CD4-positive, alpha-beta T cell treated with Interleukin-17A for 4 hours (primary cell): ENCODE results near the gene LRRN4CL.
"Not testable (repeated sequence)": the region's sequence is repeated elsewhere in the genome, so short reads cannot be mapped to it uniquely, and the experiment has no call there.

Experiments
- DNase-seq: peaks from one replicate; pipeline ENCODE4 v3.0.0-alpha.2; 2020; ENCODE audit warnings: mixed read lengths

The LRRN4CL gene

GRCh38 chr11:62709247-62710000, 20.1 kb upstream of the LRRN4CL start:
- peak; percentile 97 for DNase-seq

- DNase-seq = peak; percentile 72
These were observed 19.5 kb upstream of the LRRN4CL start for GRCh38 chr11:62708793-62709192.

GRCh38 chr11:62708392-62708791, 19.1 kb upstream of the LRRN4CL start:
- no peak for DNase-seq

GRCh38 chr11:62707277-62707861, 18.0 kb upstream of the LRRN4CL start, which contains the start of the genes BSCL2 and GNG3:
Gene BSCL2 (minus strand): TSS chr11:62707424. CDS start chr11:62707195, 229 bp downstream.
Gene GNG3 (plus strand): TSS chr11:62707676. CDS start chr11:62708296, 620 bp downstream.
- no peak for DNase-seq

DNA sequence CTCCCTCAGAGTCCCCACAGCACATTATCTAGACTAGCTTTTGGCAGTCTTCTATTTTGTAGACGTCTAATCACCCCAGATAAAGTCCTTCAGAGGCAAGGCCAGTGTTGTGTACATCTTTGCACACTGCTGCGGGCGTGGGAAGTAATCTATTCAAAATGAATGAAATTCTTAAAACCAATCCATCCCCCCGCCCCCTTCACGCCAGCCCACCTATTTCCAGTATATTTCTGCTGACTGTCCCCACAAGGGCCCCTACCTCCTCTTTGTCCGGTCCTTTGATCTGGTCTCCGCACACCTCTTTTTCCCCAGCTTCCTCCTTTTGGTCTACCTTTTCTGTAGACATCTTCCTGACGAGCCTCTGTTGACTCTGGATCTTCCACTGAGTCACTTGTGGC, 17.5 kb upstream of the LRRN4CL start:
- DNase-seq = no peak

- DNase-seq = peak; percentile 96
These were observed 16.8 kb upstream of the LRRN4CL start for GRCh38 chr11:62705880-62706849.

DNA sequence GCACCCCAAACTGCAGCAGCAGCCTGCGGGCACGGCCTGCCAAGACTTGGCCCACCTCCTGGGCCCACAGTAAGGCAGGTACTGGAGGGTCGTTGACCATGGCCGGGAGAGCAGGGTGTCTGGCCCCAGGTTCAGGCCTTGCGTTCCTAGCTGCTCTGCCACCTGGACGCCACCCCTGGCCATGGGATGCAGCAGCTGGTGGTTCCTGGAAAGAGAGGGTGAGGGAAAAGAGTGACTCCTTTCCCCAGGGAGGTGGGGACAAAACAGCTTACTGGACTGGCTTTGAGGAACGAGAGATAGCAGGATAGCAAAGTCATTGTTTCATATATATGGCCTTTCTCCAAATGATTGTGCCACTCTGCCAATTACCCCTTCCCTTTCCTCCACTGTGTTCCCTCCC, 16.1 kb upstream of the LRRN4CL start:
- no peak for DNase-seq

- DNase-seq = not testable (repeated sequence)
These were observed 14.6 kb upstream of the LRRN4CL start for GRCh38 chr11:62703921-62704320.

- DNase-seq = no peak
These were observed 12.9 kb upstream of the LRRN4CL start for GRCh38 chr11:62702246-62702645.

DNA sequence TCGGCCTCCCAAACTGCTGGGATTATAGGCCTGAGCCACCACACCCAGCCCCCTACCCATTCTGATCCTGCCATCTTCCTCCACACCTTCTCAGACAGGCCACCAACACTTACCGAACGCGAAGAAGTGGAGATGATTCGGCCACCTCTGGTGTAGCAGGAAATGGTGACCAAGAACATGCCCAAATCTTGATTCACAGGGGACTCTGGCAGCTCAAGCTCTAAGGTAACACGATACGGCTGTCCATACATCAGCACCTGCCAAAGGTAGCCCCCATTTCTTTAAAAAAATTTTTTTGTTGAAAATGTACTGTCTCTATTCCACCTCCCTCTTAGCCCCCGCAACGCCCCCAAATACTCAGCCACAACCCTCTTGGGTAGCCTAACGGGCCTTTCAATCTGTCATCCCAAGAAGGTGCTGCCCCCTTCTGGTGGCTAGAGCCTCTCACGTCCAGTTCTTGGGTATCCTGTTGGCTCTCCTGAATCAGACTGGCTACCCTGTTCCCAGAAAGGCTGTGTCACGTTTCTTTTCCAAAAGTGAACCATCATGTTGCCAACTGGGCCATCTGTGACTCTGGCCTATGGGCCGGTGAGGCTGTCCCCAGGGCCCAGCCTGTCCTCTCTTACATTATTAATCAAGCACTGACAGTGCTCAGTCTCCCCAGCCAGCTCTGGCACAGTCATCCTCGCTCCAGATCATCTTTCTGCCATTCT, 5.3 kb upstream of the LRRN4CL start:
- DNase-seq = peak; percentile 89

DNA sequence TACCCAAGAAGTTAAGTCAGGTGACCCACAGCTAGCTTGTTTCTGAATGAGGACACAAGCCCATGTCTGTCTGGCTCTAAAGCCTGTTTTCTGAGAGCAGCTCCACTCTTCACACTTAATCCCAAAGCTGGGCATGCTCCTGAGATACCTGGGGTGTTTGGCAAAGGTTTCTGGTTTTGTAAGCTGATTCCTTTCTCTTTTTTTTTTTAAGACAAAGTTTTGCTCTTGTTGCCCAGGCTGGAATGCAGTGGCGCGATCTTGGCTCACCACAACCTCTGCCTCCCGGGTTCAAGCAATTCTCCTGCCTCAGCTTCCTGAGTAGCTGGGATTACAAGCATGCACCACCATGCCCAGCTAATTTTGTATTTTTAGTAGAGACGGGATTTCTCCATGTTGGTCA, 4.3 kb upstream of the LRRN4CL start:
- DNase-seq = not testable (repeated sequence)

DNA sequence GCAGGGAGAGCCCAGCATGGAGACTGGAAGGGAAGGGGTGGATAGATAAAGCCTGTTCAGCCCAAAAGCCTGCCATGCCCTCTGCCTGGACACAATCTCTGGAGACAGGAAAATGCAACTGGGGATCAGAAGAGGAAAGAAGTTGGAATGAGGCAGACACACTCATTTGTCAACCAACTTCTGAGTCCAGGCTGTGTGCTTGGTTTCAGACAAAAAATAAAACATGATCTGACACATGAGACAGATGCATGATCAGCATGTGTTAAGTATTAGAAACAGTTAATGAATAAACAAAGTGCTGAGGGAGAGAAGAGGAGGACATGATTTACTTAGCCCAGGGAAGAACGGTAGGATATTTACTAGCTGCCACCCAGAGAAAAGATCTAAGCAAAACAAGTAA, 839 bp downstream of the LRRN4CL start:
- no peak for DNase-seq

DNA sequence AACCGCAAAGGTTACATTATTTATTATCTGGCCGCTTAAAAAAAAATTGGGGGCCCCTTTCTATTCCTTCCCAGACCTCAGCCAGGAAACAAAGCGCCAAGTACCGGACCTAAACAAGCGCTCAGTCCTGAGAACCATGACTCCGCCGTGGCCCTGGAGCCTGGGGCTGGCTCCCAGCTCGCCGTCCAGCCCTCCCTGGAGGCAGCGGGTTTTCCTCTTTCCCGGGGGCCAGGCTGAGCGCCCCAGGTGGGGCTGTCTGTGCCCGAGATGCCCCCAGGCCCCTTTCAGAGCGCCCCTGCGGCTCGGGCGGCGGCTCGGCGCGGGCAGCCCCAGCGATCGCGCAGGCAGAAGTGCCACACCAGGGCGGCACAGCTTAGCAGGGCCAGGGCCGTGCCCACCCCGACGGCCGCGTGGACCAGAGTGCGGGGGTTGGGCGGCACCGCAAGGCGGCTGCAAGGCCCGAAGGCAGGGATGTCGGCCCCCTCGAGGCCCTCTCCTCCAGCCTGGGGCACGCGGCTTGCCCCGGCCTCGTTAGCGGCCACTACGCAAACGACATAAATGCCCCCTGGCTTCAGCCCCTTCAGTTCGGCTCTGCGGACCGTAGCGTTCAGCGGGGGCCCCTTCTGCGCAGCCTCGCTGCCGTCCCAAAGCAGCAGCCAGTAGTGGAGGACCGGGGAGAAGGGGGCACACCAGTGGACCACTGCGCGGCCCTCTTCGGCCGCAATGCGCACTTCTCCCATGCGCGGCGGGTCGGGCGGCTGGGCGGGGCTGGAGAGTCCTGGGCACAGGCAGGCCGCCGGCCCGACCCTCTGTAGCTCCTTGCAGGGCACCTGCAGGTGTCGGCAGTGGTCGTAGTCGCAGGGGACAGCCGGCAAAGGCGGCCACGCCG, 1.6 kb downstream of the LRRN4CL start:
- no peak for DNase-seq

- DNase-seq = no peak
These were observed 6.8 kb downstream of the LRRN4CL start for GRCh38 chr11:62682518-62682917.

DNA sequence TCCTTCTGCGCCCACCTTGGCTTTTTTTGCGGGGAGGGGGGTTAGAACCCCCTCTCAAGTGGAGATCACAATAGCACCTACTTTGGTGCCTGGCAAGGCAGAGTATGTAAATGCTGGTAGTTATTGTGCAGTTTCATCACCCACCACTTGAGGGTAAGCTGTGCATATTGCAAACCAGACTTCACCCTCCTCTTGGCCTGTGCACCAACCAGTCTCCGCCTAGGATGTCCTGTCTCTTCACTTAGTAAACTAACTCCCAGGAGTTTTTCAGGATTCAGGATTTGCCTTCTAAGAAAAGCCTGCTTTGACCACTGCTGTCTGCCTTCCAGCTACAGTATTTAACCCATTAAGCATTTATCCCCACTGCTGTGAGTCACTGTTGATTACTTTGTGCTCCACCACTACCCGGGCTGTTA, 8.5 kb downstream of the LRRN4CL start:
- peak; percentile 52 for DNase-seq

GRCh38 chr11:62678770-62679696, 10.3 kb downstream of the LRRN4CL start, which contains the start of gene UBXN1:
Gene UBXN1 (minus strand): TSS chr11:62679073. CDS start chr11:62678923, 150 bp downstream.
- DNase-seq = peak; percentile 85

DNA sequence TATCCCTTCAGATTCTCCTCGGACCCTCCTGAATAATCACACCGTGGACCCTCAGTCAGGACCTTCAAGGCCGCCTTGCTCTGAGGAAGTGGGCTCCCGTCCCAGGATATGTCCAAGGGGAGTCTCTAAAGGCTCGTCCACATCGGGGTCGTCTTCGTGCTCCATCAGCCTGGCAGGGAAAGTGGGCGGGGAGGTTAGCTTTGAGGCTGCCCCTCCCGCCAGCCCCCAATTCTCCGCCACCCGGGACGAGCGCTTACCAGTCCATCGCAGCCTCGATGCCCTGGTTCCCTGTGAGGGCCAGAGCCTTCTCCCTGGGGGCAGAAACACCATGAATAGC, 10.9 kb downstream of the LRRN4CL start:
- no peak for DNase-seq

- no peak for DNase-seq
These were observed 11.6 kb downstream of the LRRN4CL start for GRCh38 chr11:62677714-62678113.

- no peak for DNase-seq
These were observed 12.2 kb downstream of the LRRN4CL start for GRCh38 chr11:62677156-62677555.

- no peak for DNase-seq
These were observed 12.6 kb downstream of the LRRN4CL start for GRCh38 chr11:62676698-62677097.
